ENCODE data around the gene PYGO1. TPM values are rescaled to one million over a fixed set of nuclear protein-coding genes. Genes with fewer than 3 reads are reported as not detected.
"Not testable (repeated sequence)": the region's sequence is repeated elsewhere in the genome, so short reads cannot be mapped to it uniquely, and the experiment has no call there.

Gene PYGO1
- total RNA-seq, 1 donor from 2014 or later: 5.2 TPM

- no peak for TF ChIP-seq CTCF (IDR thresholded peaks at IDR 0.05; ENCODE audit: borderline replicate concordance)
- Histone ChIP-seq H3K27ac (replicated peaks) (no peak overlapping the region), H3K4me3 (no peak overlapping the region), H3K36me3 (no peaks in the 10 kb centered on the region), H3K9me3 (replicated peaks) (no peaks in the 10 kb centered on the region), H3K27me3 (ENCODE audit: low read depth) (no peaks in the 10 kb centered on the region), H3K4me1 (no peaks in the 10 kb centered on the region)
- no peak for DNase-seq
- intact Hi-C loops (cut with micrococcal nuclease): no loop called here
Measured at GRCh38 chr15:55613727-55614126, 25.6 kb upstream of the PYGO1 start.

- H3K36me3 ChIP-seq: no peaks in the 10 kb centered on the region
- no peaks in the 10 kb centered on the region for H3K4me1 ChIP-seq
- H3K27ac ChIP-seq (replicated peaks): no peak overlapping the region
- H3K4me3 ChIP-seq: no peak overlapping the region
- H3K27me3 ChIP-seq (ENCODE audit: low read depth): no peaks in the 10 kb centered on the region
- DNase-seq: no peak
- no peak for TF ChIP-seq CTCF (IDR thresholded peaks at IDR 0.05; ENCODE audit: borderline replicate concordance)
- intact Hi-C loops (cut with micrococcal nuclease): no loop called here
- H3K9me3 ChIP-seq (replicated peaks): peaks cover 33% of the 10 kb centered on the region
Measured at GRCh38 chr15:55606214-55606613, 18.1 kb upstream of the PYGO1 start.

- no peak overlapping the region for H3K27ac ChIP-seq (replicated peaks)
- no peaks in the 10 kb centered on the region for H3K36me3 ChIP-seq
- peaks cover 10% of the 10 kb centered on the region for H3K9me3 ChIP-seq (replicated peaks)
- H3K4me1 ChIP-seq: no peaks in the 10 kb centered on the region
- no peak overlapping the region for H3K4me3 ChIP-seq
- DNase-seq: no peak
- no peaks in the 10 kb centered on the region for H3K27me3 ChIP-seq (ENCODE audit: low read depth)
- no peak for TF ChIP-seq CTCF (IDR thresholded peaks at IDR 0.05; ENCODE audit: borderline replicate concordance)
- intact Hi-C loops (cut with micrococcal nuclease): no loop called here
Measured at GRCh38 chr15:55601374-55601773, 13.2 kb upstream of the PYGO1 start.

- no peak overlapping the region for H3K27ac ChIP-seq (replicated peaks)
- no peak overlapping the region for H3K4me3 ChIP-seq
- intact Hi-C loops (cut with micrococcal nuclease): no loop called here
- no peaks in the 10 kb centered on the region for H3K9me3 ChIP-seq (replicated peaks)
- TF ChIP-seq CTCF (IDR thresholded peaks at IDR 0.05; ENCODE audit: borderline replicate concordance): no peak
- H3K27me3 ChIP-seq (ENCODE audit: low read depth): no peaks in the 10 kb centered on the region
- H3K4me1 ChIP-seq: no peaks in the 10 kb centered on the region
- no peaks in the 10 kb centered on the region for H3K36me3 ChIP-seq
- no peak for DNase-seq
Measured at GRCh38 chr15:55599439-55599838, 11.3 kb upstream of the PYGO1 start.

- H3K9me3 ChIP-seq (replicated peaks); H3K27ac ChIP-seq (replicated peaks); H3K36me3 ChIP-seq; intact Hi-C loops (cut with micrococcal nuclease); H3K4me1 ChIP-seq; H3K4me3 ChIP-seq; DNase-seq: not testable (repeated sequence)
- H3K27me3 ChIP-seq (ENCODE audit: low read depth): peaks cover 11% of the 10 kb centered on the region
Measured at GRCh38 chr15:55593019-55593418, 4.9 kb upstream of the PYGO1 start.

- DNase-seq: no peak
- H3K36me3 ChIP-seq: no peaks in the 10 kb centered on the region
- peaks cover 27% of the 10 kb centered on the region for H3K27me3 ChIP-seq (ENCODE audit: low read depth)
- intact Hi-C loops (cut with micrococcal nuclease): no loop called here
- H3K27ac ChIP-seq (replicated peaks): no peak overlapping the region
- no peak for TF ChIP-seq CTCF (IDR thresholded peaks at IDR 0.05; ENCODE audit: borderline replicate concordance)
- peaks cover 21% of the 10 kb centered on the region for H3K4me1 ChIP-seq
- no peaks in the 10 kb centered on the region for H3K9me3 ChIP-seq (replicated peaks)
- no peak overlapping the region for H3K4me3 ChIP-seq
Measured at GRCh38 chr15:55590788-55591187, 2.6 kb upstream of the PYGO1 start.
